Psoas muscle (tissue), 8 donors: Measurements from ENCODE around the gene LRFN3. TPM values are rescaled to one million over a fixed set of nuclear protein-coding genes. Genes with fewer than 3 reads are reported as not detected.
"Not testable (repeated sequence)": the region's sequence is repeated elsewhere in the genome, so short reads cannot be mapped to it uniquely, and the experiment has no call there.

Experiments used
- ATAC-seq, 4 donors: fragments of 200-7000 bp; cut with Tn5 transposase; one replicate each; pipeline ENCODE4 v1.9.1; 2020; ENCODE audit warnings: moderate library complexity in 3 of 4, mild to moderate bottlenecking in 2 of 4
- DNase-seq, 2 donors: peaks; one replicate each; pipeline ENCODE4 v3.0.0-alpha.2; 2020
- H3K27ac ChIP-seq: fragments of 200-600 bp; one replicate; pipeline ENCODE4 v1.8.0; 2022
- H3K27me3 ChIP-seq, 3 donors: fragments of 200-600 bp in 1 of 3; one replicate each; pipeline versions ENCODE4 v1.6.1 to v1.8.0; 2013 to 2022; ENCODE audit warnings: low read length in 2 of 3, mild to moderate bottlenecking in 2 of 3, moderate library complexity in 1 of 3; ENCODE audit not compliant: insufficient read depth in 3 of 3
- H3K36me3 ChIP-seq, 2 donors: fragments of 200-600 bp in 1 of 2; one replicate each; pipeline versions ENCODE4 v1.6.1 to v1.8.0; 2013 to 2022; ENCODE audit warnings: low read depth in 1 of 2, mild to moderate bottlenecking in 1 of 2, moderate library complexity in 1 of 2; ENCODE audit not compliant: insufficient read depth in 1 of 2
- H3K4me1 ChIP-seq: fragments of 200-600 bp; one replicate; pipeline ENCODE4 v1.8.0; 2022
- H3K4me3 ChIP-seq: fragments of 200-600 bp; one replicate; pipeline ENCODE4 v1.8.0; 2022; ENCODE audit warnings: mild to moderate bottlenecking
- H3K9me3 ChIP-seq: fragments of 200-600 bp; one replicate; pipeline ENCODE4 v1.8.0; 2022
- WGBS, 3 donors: extraction: QIAGEN DNeasy Blood & Tissue Kit; methylation state at CpG; one replicate each; pipeline versions ENCODE4 v1.1.6 to v1.1.7; 2013; 5-methylcytosine and 5-hydroxymethylcytosine counted together
- intact Hi-C, 2 donors: fragments of 100-400 bp; cut with DNase I; formaldehyde crosslinking; loops; one replicate each; pipeline versions ENCODE4 v1.11.0 to v1.14.2; 2022
- polyA plus RNA-seq, 3 donors: library from polyadenylated mRNA; stranded (reverse); fragments of 200-250 nt; gene quantifications; one replicate each; pipeline ENCODE4 v1.2.3, GENCODE V29; 2013
- total RNA-seq, 4 donors: library from RNA; stranded (reverse); fragmentation: NEBNext Ultra II Directional in 2 of 4; extraction: Animal tissue kit (Norgen Biotek cat#: 25700) in 2 of 4; gene quantifications; one replicate each; pipeline versions ENCODE4 v1.2.1 to v1.2.4, GENCODE V29; 2021 to 2023
- TF ChIP-seq, protein P1 (sequence below): fragments of 200-600 bp; IDR thresholded peaks from one replicate; pipeline ENCODE4 v1.8.0; 2022; ENCODE audit warnings: antibody characterized with exemption
- donor health status: healthy with polysubstance abuse.
- donor health status: DM: no; HTN: no; CAD: no; lungs with moderate emphysema.
- donor health status: Bipolar disorder and iron deficiency.
- donor health status: healthy.
- donor health status: DM: yes; HTN: yes; CAD: no.
- donor health status: DM: no; HTN: no; CAD: no.
- donor health status: DM: no; HTN: no; CAD: no.
- donor health status: DM: yes; HTN: yes; CAD: no.

LRFN3 gene
- total and polyA plus RNA-seq, 7 donors = 7.2 to 25.6 (median 10.7) TPM

DNA sequence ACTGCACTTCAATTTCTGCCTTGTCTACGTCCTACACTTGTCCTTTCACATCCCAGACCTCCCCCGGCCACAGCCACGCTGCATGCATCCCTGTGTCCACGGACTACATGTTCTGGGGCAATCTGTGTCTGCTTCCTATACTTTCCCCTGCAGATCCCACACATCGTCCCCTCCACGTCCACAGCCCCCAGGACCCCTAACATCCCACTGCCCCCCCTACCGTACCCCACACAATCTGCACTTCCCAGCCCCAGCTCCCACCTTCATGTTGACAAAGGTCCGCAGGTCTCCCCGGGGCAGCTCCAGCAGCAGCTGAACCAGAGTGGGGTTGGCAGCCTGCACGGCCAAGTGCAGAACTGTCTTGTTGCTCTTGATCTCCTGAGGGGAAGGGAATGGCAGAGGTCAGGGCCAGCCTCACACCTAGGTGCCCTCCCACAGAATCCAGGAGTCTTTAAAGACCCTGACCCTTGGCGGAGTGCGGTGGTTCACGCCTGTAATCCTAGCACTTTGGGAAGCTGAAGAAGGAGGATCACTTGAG, 46.0 kb upstream of the LRFN3 start:
- 90 to 94% (median 91%) methylated on average over 13 of the region's 13 CpGs for WGBS, 3 donors
- ATAC-seq (no peak), DNase-seq (no peak)

DNA sequence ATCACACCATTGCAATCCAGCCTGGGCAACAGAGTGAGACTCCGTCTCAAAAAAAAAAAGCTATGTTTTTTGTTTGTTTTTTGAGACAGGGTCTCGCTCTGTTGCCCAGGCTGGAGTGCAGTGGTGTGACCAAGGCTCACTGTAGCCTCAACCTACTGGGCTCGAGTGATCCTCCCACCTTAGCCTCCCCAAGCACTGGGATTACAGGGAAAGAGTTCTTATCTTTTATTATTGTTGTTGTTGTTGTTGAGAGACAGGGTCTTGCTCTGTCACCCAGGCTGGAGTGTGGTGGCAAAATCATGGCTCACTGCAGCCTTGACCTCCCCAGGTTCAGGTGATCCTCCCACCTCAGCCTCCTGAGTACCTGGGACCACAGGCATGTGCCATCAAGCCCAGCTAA, 44.4 kb upstream of the LRFN3 start:
- H3K27me3 ChIP-seq, H3K4me1 ChIP-seq, H3K9me3 ChIP-seq, H3K4me3 ChIP-seq, ATAC-seq, intact Hi-C loops, H3K27ac ChIP-seq, DNase-seq: not testable (repeated sequence)
- WGBS, 3 donors = 93 to 94% (median 94%) methylated on average over 3 of the region's 3 CpGs
- H3K36me3 ChIP-seq = peaks cover 0 to 63% of the 10 kb centered on the region in 2 donors

More for the DNA sequence above, 46.0 kb upstream of the LRFN3 start:
- peaks cover 0 to 53% of the 10 kb centered on the region in 2 donors for H3K36me3 ChIP-seq
- H3K27me3 ChIP-seq = no peaks in the 10 kb centered on the region
- no peaks in the 10 kb centered on the region for H3K4me1 ChIP-seq
- H3K27ac ChIP-seq = no peak overlapping the region
- TF ChIP-seq, protein P1, sequence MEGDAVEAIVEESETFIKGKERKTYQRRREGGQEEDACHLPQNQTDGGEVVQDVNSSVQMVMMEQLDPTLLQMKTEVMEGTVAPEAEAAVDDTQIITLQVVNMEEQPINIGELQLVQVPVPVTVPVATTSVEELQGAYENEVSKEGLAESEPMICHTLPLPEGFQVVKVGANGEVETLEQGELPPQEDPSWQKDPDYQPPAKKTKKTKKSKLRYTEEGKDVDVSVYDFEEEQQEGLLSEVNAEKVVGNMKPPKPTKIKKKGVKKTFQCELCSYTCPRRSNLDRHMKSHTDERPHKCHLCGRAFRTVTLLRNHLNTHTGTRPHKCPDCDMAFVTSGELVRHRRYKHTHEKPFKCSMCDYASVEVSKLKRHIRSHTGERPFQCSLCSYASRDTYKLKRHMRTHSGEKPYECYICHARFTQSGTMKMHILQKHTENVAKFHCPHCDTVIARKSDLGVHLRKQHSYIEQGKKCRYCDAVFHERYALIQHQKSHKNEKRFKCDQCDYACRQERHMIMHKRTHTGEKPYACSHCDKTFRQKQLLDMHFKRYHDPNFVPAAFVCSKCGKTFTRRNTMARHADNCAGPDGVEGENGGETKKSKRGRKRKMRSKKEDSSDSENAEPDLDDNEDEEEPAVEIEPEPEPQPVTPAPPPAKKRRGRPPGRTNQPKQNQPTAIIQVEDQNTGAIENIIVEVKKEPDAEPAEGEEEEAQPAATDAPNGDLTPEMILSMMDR = no peak
- intact Hi-C loops = no loop called here
- no peaks in the 10 kb centered on the region for H3K9me3 ChIP-seq
- no peak overlapping the region for H3K4me3 ChIP-seq

DNA sequence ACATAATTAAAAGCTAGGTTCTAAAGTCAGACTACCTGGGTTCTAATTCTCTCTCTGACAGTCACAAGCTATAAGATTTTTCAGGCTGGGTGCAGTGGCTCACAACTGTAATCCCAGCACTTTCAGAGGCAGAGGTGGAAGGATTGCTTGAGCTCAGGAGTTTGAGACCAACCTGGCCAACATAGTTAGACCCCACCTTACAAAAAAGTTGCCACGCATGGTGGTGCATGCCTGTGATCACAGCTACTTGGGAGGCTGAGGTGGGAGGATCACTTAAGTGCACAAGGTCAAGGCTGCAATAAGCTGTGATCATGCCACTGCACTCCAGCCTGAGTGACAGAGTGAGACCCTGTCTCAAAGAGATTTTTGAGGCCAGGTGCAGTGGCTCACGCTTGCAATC, 41.8 kb upstream of the LRFN3 start:
- TF ChIP-seq, protein P1 = no peak
- intact Hi-C loops = no loop called here
- peaks cover 0 to 42% of the 10 kb centered on the region in 2 donors for H3K36me3 ChIP-seq
- 94 to 97% (median 97%) methylated on average over 2 of the region's 2 CpGs for WGBS, 3 donors
- no peaks in the 10 kb centered on the region for H3K9me3 ChIP-seq
- no peak overlapping the region for H3K4me3 ChIP-seq
- peaks cover 0 to 4% (median 0%) of the 10 kb centered on the region in 3 donors for H3K27me3 ChIP-seq
- ATAC-seq (no peak), DNase-seq (no peak)
- H3K27ac ChIP-seq = no peak overlapping the region
- H3K4me1 ChIP-seq = peaks cover 7% of the 10 kb centered on the region

DNA sequence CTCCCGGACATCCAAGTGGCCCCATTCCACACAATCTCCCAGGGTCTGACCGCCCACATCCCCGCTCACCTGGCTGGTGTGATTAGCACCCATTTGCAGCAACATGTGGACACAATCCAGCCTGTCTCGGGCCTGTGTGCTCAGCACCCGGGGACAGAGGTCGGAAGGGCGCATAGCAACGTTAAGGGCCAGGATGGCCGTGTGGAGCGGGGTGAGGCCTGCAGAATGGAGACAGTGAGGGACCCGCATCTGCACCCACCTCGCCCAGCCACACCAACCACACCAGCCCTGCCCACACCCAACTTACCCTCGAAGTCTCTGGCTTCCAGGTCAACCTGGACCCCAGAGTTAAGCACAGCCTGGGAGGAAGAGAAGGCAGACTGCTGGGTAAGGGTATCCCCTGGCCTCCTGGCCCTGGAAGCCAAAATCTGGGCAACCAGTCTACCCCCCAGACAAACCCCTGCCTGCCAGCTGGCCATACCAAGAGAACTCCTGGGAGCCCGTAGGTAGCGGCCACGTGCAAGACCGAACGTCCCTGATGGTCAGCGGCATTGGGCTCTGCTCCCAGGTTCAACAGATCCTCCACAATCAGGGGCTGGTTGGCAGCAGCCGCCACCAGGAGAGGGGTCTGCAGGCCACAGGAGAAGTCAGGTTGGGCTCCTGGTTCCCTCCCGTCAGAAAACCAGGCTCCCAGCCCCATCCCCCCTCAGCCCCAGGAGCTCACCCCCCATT, 40.1 kb upstream of the LRFN3 start:
- WGBS, 3 donors = 87 to 91% (median 91%) methylated on average over 21 of the region's 21 CpGs
- peaks cover 0 to 29% of the 10 kb centered on the region in 2 donors for H3K36me3 ChIP-seq
- ATAC-seq = no peak

DNA sequence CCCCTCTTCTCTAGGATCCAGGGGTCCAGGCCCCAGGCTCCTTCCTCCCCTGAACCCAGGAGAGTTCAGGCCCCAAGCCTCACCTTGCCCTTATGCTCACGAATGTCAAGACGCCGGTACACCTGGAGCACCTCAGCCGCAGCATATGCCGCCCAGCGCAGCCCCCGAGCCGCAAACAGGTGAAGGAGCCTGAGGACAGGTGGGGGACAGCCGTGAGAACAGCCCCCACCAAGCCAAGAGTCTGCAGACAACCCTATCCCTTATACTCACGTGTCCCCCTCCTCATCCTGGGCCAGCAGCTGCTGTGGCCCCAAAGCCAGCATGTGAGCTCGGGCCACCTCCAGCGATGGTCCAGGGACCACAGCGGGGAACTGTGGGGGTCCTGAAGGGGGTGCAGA, 39.5 kb upstream of the LRFN3 start:
- H3K9me3 ChIP-seq = no peaks in the 10 kb centered on the region
- H3K27ac ChIP-seq = no peak overlapping the region
- H3K36me3 ChIP-seq = peaks cover 0 to 29% of the 10 kb centered on the region in 2 donors
- H3K4me1 ChIP-seq = peaks cover 7% of the 10 kb centered on the region
- peaks cover 0 to 4% (median 0%) of the 10 kb centered on the region in 3 donors for H3K27me3 ChIP-seq
- TF ChIP-seq, protein P1 = no peak
- 91 to 94% (median 93%) methylated on average over 13 of the region's 13 CpGs for WGBS, 3 donors
- intact Hi-C loops = no loop called here
- no peak for ATAC-seq
- no peak for DNase-seq
- no peak overlapping the region for H3K4me3 ChIP-seq

More for the DNA sequence above, 40.1 kb upstream of the LRFN3 start:
- Histone ChIP-seq H3K4me3 (no peak overlapping the region), H3K27ac (no peak overlapping the region), H3K4me1 (peaks cover 7% of the 10 kb centered on the region), H3K27me3 (peaks cover 0 to 4% (median 0%) of the 10 kb centered on the region in 3 donors), H3K9me3 (no peaks in the 10 kb centered on the region)
- intact Hi-C loops = no loop called here
- TF ChIP-seq, protein P1 = no peak
- DNase-seq = no peak
